ENCODE results near the gene RAB37.

DNA sequence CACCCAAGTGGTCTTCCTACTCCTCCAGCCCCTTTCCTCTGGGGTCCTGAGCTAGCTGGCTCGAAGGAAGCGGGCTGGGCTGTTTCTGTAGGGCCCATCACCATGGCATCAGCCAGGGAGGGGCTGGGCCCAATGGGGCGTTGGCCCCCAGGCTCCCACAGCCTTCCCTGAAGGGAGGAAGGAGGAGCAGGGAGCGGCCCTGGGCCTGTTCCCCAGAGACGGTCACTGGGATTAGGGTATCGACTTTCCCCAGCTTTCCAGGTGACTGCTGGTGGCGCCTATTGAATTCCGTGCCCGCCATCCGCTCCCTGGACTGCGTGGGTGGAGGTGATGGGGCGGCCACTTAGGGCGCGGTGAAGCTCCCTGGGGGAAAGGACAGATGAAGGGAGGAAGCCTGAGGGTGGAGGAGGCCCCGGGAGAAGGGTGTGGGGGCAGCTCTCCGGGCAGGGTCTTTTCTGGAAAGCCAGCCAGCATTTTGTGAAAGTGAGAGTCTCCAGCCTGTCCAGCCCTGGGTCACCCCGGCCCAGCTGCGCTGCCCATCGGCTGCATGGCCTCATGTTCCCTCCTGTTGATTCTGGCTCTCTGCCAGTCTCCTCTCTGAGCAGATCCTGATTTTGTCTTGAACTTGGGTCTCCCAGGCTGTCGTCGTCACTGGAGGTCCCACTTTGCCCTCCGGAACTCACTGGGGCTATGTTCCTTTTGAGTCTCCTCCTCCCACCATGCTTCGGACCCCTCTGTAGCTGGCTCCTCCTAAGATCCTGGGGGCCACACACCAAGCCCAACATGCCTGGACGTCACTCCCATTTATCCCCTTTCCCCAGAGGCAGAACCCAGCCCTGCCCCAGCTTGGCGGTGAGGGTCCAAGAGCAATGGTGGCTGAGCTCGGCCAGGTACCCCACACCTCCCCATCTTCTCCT is 21.1 kb downstream of the RAB37 start:
- TF ChIP-seq, protein P1, sequence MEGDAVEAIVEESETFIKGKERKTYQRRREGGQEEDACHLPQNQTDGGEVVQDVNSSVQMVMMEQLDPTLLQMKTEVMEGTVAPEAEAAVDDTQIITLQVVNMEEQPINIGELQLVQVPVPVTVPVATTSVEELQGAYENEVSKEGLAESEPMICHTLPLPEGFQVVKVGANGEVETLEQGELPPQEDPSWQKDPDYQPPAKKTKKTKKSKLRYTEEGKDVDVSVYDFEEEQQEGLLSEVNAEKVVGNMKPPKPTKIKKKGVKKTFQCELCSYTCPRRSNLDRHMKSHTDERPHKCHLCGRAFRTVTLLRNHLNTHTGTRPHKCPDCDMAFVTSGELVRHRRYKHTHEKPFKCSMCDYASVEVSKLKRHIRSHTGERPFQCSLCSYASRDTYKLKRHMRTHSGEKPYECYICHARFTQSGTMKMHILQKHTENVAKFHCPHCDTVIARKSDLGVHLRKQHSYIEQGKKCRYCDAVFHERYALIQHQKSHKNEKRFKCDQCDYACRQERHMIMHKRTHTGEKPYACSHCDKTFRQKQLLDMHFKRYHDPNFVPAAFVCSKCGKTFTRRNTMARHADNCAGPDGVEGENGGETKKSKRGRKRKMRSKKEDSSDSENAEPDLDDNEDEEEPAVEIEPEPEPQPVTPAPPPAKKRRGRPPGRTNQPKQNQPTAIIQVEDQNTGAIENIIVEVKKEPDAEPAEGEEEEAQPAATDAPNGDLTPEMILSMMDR (IDR thresholded peaks at IDR 0.05 in 4 of 5, conservative IDR thresholded peaks at IDR 0.05 in 1 of 5), result no peak
- TF ChIP-seq POLR2A (IDR thresholded peaks at IDR 0.05), result no peak

All from gastrocnemius medialis (tissue), 4 donors.